Renal pelvis (tissue), 12 donors: Measurements from ENCODE around the gene RSL24D1. TPM values are rescaled to one million over a fixed set of nuclear protein-coding genes. Genes with fewer than 3 reads are reported as not detected.
A peak's percentile ranks its signal among the peaks of the same experiment; 100 is the strongest.

ENCODE experiments used
- DNase-seq: peaks from one replicate; pipeline ENCODE4 v3.0.0-alpha.2; 2013
- long read RNA-seq, 16 experiments: transcript quantifications; one replicate each; lab custom pipeline, GENCODE V29; 2026
- polyA plus RNA-seq, 3 donors: library from polyadenylated mRNA; unstranded; fragments of 120-200 nt; gene quantifications; one replicate each; pipeline ENCODE4 v1.2.1, GENCODE V29; 2013; ENCODE audit not compliant: insufficient read length in 3 of 3

The RSL24D1 gene
- 100 to 1,000 TPM in 2 of 3 donors, 10 to 100 TPM in 1; 99.5 to 125 (median 121) TPM for polyA plus RNA-seq
- long read RNA-seq, donor 1, transcript RSL24D1-201 (6 exons, 2,015 nt), result major isoform, 100 of 111 reads
- long read RNA-seq, donor 1, partial matches to known transcripts, result 11 of 111 reads
- long read RNA-seq, donor 1, other reads (novel, unspliced or antisense), result 0 of 111 reads
- long read RNA-seq, donor 2, transcript RSL24D1-201 (6 exons, 2,015 nt), result major isoform, 114 of 137 reads
- long read RNA-seq, donor 2, partial matches to known transcripts, result 23 of 137 reads
- long read RNA-seq, donor 2, other reads (novel, unspliced or antisense), result 0 of 137 reads
- long read RNA-seq, donor 3, transcript RSL24D1-201 (6 exons, 2,015 nt), result major isoform, 99 of 117 reads
- long read RNA-seq, donor 3, partial matches to known transcripts, result 18 of 117 reads
- long read RNA-seq, donor 3, other reads (novel, unspliced or antisense), result 0 of 117 reads
- long read RNA-seq, donor 4, transcript RSL24D1-201 (6 exons, 2,015 nt), result major isoform, 117 of 126 reads
- long read RNA-seq, donor 4, partial matches to known transcripts, result 9 of 126 reads
- long read RNA-seq, donor 4, other reads (novel, unspliced or antisense), result 0 of 126 reads
- long read RNA-seq, donor 5, transcript RSL24D1-201 (6 exons, 2,015 nt), result major isoform, 46 of 58 reads
- long read RNA-seq, donor 5, partial matches to known transcripts, result 12 of 58 reads
- long read RNA-seq, donor 5, other reads (novel, unspliced or antisense), result 0 of 58 reads
- long read RNA-seq, donor 6, transcript RSL24D1-201 (6 exons, 2,015 nt), result major isoform, 76 of 88 reads
- long read RNA-seq, donor 6, partial matches to known transcripts, result 12 of 88 reads
- long read RNA-seq, donor 6, other reads (novel, unspliced or antisense), result 0 of 88 reads
- long read RNA-seq, donor 7, transcript RSL24D1-201 (6 exons, 2,015 nt), result major isoform, 90 of 118 reads
- long read RNA-seq, donor 7, partial matches to known transcripts, result 28 of 118 reads
- long read RNA-seq, donor 7, other reads (novel, unspliced or antisense), result 0 of 118 reads
- long read RNA-seq, donor 8, transcript RSL24D1-201 (6 exons, 2,015 nt), result major isoform, 60 of 74 reads
- long read RNA-seq, donor 8, partial matches to known transcripts, result 14 of 74 reads
- long read RNA-seq, donor 8, other reads (novel, unspliced or antisense), result 0 of 74 reads
- long read RNA-seq, donor 9, transcript RSL24D1-201 (6 exons, 2,015 nt), result major isoform, 115 of 138 reads
- long read RNA-seq, donor 9, partial matches to known transcripts, result 23 of 138 reads
- long read RNA-seq, donor 9, other reads (novel, unspliced or antisense), result 0 of 138 reads
- long read RNA-seq, donor 10, transcript RSL24D1-201 (6 exons, 2,015 nt), result major isoform, 73 of 186 reads
- long read RNA-seq, donor 10, partial matches to known transcripts, result 113 of 186 reads
- long read RNA-seq, donor 10, other reads (novel, unspliced or antisense), result 0 of 186 reads
- long read RNA-seq, donor 11, transcript RSL24D1-201 (6 exons, 2,015 nt), result major isoform, 66 of 82 reads
- long read RNA-seq, donor 11, partial matches to known transcripts, result 16 of 82 reads
- long read RNA-seq, donor 11, other reads (novel, unspliced or antisense), result 0 of 82 reads
- long read RNA-seq, donor 12, transcript RSL24D1-201 (6 exons, 2,015 nt), result major isoform, 104 of 124 reads
- long read RNA-seq, donor 12, partial matches to known transcripts, result 20 of 124 reads
- long read RNA-seq, donor 12, other reads (novel, unspliced or antisense), result 0 of 124 reads
- long read RNA-seq, donor 13, transcript RSL24D1-201 (6 exons, 2,015 nt), result major isoform, 52 of 52 reads
- long read RNA-seq, donor 13, partial matches to known transcripts, result 0 of 52 reads
- long read RNA-seq, donor 13, other reads (novel, unspliced or antisense), result 0 of 52 reads
- long read RNA-seq, donor 14, result 0 reads
- long read RNA-seq, donor 15, result 0 reads
- long read RNA-seq, donor 16, transcript RSL24D1-201 (6 exons, 2,015 nt), result major isoform, 104 of 125 reads
- long read RNA-seq, donor 16, partial matches to known transcripts, result 21 of 125 reads
- long read RNA-seq, donor 16, other reads (novel, unspliced or antisense), result 0 of 125 reads

DNA sequence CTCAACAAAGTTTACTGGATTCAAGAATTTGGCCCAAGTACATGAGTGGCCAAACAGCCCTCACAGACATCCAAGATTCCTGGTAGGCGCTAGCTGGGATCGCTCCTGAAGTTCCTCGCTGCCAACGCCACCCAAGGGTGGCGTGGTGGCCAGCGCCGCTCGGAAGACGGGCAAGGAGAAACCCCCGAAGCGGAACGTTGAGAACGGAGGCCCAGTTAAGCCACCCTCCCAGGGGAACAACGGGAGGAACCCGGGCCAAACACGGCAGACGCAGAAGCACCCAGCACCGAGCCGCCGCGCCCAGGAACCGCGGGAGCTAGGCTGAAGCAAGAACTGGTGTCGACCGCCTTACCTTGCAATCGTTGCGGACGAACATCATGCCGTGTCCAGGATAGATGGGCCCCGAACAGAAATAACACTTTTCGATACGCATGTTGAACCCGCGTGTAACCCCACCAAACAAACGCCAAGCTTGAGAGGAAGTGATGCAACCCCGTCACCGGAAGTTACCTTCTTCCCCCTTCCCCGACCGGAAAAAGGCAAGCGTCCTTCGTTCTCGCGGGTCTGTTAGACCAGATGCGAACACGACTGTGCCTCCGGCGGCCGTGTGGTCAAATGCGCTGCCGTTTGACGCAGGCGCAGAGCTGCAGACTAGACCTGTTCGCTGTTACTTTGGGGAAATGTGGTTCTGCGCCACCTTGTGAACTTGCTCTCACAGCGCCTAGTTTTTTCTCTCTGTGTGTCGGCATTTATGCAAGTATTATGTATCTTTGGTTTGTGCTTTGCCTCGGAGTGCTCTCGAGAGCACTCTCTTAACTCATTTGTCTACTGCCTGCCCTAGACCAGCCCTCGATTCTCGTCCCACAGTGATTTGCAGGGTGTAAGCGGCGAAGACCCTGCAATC is at the start of gene RSL24D1:
TSS of gene RSL24D1 (minus strand) at position 484 of the 904 bp plus-strand sequence. CDS start at position 433, 51 bp downstream.
- DNase-seq, result peak; percentile 99

- no peak for DNase-seq
These were observed 48.3 kb upstream of the RSL24D1 start for GRCh38 chr15:55245059-55245458.

DNA sequence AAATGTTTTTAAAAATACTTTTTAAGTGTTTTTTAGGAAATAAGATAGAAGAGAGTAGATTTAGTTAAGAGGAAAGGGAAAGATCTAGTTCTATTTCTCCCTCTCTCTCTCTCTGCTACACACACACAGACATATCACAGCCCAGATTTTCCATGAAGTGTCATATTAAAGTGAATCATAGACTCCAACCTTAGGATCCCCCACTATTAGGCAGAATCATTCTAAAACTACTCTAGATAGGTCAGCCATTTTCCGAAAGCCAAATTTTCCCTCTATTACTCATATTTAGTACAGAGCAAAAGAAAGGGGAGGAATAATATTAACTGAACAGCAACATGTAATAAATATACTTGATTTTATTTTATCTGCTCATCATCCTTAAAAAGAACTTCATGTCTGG is 45.1 kb upstream of the RSL24D1 start:
- DNase-seq, result no peak

GRCh38 chr15:55241186-55241585 is 44.4 kb upstream of the RSL24D1 start:
- DNase-seq, result no peak

- DNase-seq, result no peak
These were observed 43.5 kb upstream of the RSL24D1 start for GRCh38 chr15:55240125-55240760.

GRCh38 chr15:55239440-55240124 is 42.8 kb upstream of the RSL24D1 start:
- DNase-seq, result no peak

DNA sequence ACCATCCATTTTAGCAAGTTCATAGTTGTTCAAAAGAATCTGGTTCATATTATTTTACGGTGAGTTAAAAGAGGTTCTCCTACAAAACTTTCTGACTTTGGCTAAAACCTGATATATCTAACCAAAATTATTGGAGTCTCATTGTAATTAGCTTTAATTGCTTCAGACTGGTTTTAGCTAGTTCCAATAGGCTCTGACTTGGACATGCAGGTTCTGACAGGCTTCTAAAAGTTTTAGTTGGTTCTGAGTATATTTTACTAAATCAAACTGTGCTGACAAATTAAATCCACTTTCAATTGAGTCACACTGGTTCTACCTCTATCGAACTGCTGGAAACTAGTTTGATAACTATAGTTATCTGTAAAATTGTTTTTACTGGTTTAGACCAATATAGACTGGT is 42.1 kb upstream of the RSL24D1 start:
- no peak for DNase-seq

- no peak for DNase-seq
These were observed 40.7 kb upstream of the RSL24D1 start for GRCh38 chr15:55237219-55238130.

DNA sequence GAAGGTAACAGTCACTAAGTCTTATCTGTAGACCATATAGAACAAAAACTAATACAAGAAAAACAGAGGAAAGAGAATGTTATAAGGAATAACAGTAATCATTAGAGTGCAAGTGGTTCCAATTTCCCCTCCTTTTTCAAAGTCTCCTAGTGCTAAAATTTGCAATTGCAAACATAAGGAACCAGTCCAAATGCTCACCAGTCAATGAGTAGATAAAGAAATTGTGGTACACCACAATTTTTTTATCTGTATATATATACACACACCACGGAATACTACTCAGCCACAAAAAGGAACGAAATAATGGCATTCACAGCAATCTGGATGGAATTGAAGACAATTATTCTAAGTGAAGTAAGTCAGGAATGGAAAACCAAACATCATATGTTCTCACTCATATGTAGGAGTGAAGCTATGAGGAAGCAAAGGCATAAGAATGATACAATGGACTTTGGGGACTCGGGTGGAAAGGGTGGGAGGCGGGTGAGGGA is 38.9 kb upstream of the RSL24D1 start:
- no peak for DNase-seq

DNA sequence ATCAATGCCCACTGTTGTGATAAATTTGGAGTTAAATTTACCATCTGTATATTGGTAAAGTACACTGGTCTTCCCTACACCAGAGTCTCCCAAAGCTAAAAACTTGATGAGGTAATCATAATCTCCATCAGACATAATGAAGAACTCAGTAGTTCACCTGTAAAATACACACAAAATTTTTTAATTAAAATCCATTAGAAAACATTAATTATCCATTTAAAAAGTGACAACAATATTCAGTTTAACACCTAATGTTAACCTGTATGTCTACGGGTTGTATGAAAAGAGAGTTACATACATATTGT is 38.0 kb upstream of the RSL24D1 start:
- no peak for DNase-seq

DNA sequence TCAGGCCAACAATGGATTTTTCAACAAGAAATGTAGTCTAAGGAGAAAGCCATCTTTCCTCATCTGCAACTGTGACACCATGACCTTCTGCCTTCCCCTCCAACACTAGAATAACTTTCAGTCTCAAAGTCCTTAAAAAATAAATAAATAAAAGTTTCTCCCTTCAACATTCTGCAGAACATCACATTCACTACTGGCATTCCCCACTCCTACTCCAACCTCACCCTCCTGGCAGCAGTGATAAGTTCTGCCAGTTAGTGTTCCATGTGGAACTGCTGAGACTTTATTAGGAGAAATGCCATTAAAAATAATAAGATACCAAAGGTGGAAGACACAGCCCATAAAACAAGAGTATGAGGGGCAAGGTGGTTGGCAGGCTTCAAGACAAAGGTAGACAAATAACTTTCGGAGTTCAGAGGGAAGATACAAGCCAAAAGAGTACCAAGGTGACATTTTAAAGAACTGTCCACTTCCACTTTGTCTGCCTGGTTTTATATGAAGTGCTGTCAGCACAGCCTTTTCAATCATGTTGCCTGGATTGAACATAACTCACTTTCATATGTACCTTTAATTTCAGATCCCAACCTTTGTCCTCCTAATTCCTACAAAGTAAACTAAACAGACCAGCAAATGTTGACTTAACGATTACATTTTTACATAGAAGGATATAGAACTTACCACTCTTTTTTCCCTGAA is 37.5 kb upstream of the RSL24D1 start:
- DNase-seq, result no peak

DNA sequence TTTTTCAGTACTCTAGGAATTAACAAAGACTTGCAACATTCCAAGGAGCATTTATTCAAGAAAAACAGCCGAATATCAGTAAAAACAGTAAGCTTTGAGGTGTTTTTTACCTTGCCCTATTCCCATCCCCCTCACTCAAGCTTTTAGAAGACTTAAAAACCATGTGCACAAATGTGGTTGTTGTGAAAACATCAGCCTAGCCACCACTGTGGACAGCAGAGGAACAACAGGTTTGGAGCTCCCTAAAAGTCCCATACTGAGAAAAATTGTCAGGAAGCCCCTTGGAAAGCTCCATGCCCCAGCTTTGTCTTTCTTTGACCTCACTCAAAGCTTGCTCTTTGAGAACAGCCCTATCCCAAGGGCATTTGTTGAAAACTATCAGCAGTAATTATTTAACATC is 34.7 kb upstream of the RSL24D1 start:
- no peak for DNase-seq

- no peak for DNase-seq
These were observed 34.2 kb upstream of the RSL24D1 start for GRCh38 chr15:55230953-55231352.

GRCh38 chr15:55230051-55230670 is 33.4 kb upstream of the RSL24D1 start:
- no peak for DNase-seq

GRCh38 chr15:55226127-55226526 is 29.4 kb upstream of the RSL24D1 start:
- no peak for DNase-seq

- DNase-seq, result no peak
These were observed 28.2 kb upstream of the RSL24D1 start for GRCh38 chr15:55224892-55225291.
